Measurements from ENCODE around the gene OTOP3. TPM values are rescaled to one million over a fixed set of nuclear protein-coding genes. Genes with fewer than 3 reads are reported as not detected.

OTOP3 gene
- total RNA-seq, 1 experiment from 2014 or later: not detected

DNA sequence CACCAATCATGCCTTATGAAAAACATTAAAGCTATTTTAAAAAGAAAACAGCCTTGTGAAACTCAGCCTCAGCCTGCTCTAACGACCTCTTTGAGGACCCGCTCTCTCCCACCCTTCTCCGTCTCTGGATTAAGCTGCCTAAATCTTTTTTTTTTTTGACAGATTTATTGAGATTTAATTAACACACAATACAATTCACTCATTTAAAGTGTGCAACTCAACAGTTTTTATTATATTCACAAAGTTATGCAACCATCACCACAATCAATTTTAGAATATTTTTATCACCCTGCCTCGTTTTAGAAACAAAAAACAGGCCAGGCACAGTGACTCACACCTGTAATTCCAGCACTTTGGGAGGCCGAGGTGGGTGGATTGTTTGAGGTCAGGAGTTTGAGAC, 60.1 kb downstream of the OTOP3 start:
- H3K4ac ChIP-seq (ENCODE audit: low read depth, low read length): no peak overlapping the region
- H3K4me2 ChIP-seq (ENCODE audit: insufficient read depth, insufficient read length, low read length): no peak overlapping the region
- H3K9me3 ChIP-seq (ENCODE audit: control insufficient read depth, low read depth, low read length): no peaks in the 10 kb centered on the region
- Mint-ChIP-seq H3K36me3 (ENCODE audit: insufficient read depth in 1 of 3, low read depth in 3 of 3) (peaks cover 0 to 11% (median 8%) of the 10 kb centered on the region in 3 experiments; a peak in 3 of 7 replicates), H3K4me3 (no peak overlapping the region), H3K4me1 (peaks cover 3% of the 10 kb centered on the region in 2 experiments; a peak in 1 of 4 replicates), H3K27me3 (ENCODE audit: low read depth) (no peaks in the 10 kb centered on the region), H3K9me3 (no peaks in the 10 kb centered on the region), H3K27ac (no peak overlapping the region; a peak in 1 of 7 replicates)
- no peak overlapping the region for H2BK12ac ChIP-seq (ENCODE audit: insufficient read length, low read depth, low read length)
- H3K79me1 ChIP-seq (ENCODE audit: insufficient read depth, low read depth, low read length, poor library complexity, severe bottlenecking): no peaks in the 10 kb centered on the region
- no peak overlapping the region for H3K27ac ChIP-seq (ENCODE audit: insufficient read length, low read depth, low read length)
- H3K4me1 ChIP-seq (ENCODE audit: insufficient read depth, low read length): no peaks in the 10 kb centered on the region; the same call in 1 of the 2 replicates
- no peaks in the 10 kb centered on the region for H3K27me3 ChIP-seq (ENCODE audit: insufficient read depth, low read length)
- H3K14ac ChIP-seq (ENCODE audit: insufficient read depth, low read length): no peak overlapping the region
- no peak overlapping the region for H4K8ac ChIP-seq (replicated peaks; ENCODE audit: insufficient read length, low read depth, low read length)
- no peak overlapping the region for H4K91ac ChIP-seq (ENCODE audit: insufficient read length, low read depth, low read length)
- no peak overlapping the region for H2BK15ac ChIP-seq (ENCODE audit: low read depth, low read length)
- H4K5ac ChIP-seq (ENCODE audit: insufficient read length, low read depth, low read length): no peak overlapping the region
- no peak overlapping the region for H3T11ph ChIP-seq (ENCODE audit: low read length)
- no peak overlapping the region for H2AK5ac ChIP-seq (ENCODE audit: insufficient read length, low read length)
- no peak overlapping the region for H2BK20ac ChIP-seq (ENCODE audit: low read depth, low read length, poor library complexity, severe bottlenecking)
- peaks cover 1% of the 10 kb centered on the region; the same call in 1 of the 2 replicates for H3K79me2 ChIP-seq (ENCODE audit: insufficient read depth, low read length)
- H3K9ac ChIP-seq (ENCODE audit: extremely low read depth, insufficient read length, low read length): no peak overlapping the region
- H3K56ac ChIP-seq (ENCODE audit: insufficient read length, low read depth, low read length): no peak overlapping the region
- TF ChIP-seq CTCF (conservative IDR thresholded peaks at IDR 0.05): no peak
- no peak overlapping the region for H3K23ac ChIP-seq (ENCODE audit: insufficient read length, low read depth, low read length)
- no peak overlapping the region for H2AFZ ChIP-seq (ENCODE audit: low read length)
- H2BK5ac ChIP-seq (ENCODE audit: insufficient read length, low read length): no peak overlapping the region
- no peaks in the 10 kb centered on the region for H3K23me2 ChIP-seq (ENCODE audit: insufficient read length, low read depth, low read length, poor library complexity, severe bottlenecking)
- no CpG with 5 or more reads among the region's 5 CpGs for WGBS (ENCODE audit: extremely low coverage, insufficient read length, low lambda C conversion rate)
- no peak overlapping the region for H2BK120ac ChIP-seq (ENCODE audit: low read depth, low read length, poor library complexity, severe bottlenecking)
- H3K18ac ChIP-seq (ENCODE audit: insufficient read length, low read depth, low read length): no peak overlapping the region
- no peaks in the 10 kb centered on the region for H4K20me1 ChIP-seq (ENCODE audit: control insufficient read depth, insufficient read depth, insufficient read length)
- no peak for DNase-seq

Data from H9 (cell line).